TTC549 (cell line): ENCODE results near the gene KCNIP2.

ENCODE experiments used
- FAIRE-seq: peaks from 2 replicates; lab custom pipeline; 2012; peaks lifted over from hg19 to GRCh38; lab: Jason Lieb, UNC

KCNIP2 gene

GRCh38 chr10:101781984-101782810, 61.4 kb downstream of the KCNIP2 start:
- FAIRE-seq = no peak

DNA sequence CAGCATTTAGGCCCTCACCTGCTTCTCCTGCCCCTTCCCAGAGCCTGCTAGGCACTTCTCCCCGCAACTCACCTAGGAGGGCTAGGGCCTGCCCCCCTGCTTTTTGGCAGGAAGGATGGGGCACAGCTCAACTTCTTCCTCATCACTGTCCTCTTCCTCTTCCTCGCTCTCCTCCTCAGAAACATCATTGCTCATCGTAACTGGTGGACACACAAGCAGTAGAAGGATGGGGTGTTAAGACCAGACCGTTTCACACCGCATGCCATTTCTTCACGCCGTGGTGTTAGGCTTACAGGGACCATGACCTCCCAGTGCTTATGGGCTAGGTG, 62.0 kb downstream of the KCNIP2 start:
- FAIRE-seq = no peak

GRCh38 chr10:101780818-101781654, 62.6 kb downstream of the KCNIP2 start:
- FAIRE-seq = no peak

GRCh38 chr10:101780187-101780817, 63.3 kb downstream of the KCNIP2 start:
- no peak for FAIRE-seq

DNA sequence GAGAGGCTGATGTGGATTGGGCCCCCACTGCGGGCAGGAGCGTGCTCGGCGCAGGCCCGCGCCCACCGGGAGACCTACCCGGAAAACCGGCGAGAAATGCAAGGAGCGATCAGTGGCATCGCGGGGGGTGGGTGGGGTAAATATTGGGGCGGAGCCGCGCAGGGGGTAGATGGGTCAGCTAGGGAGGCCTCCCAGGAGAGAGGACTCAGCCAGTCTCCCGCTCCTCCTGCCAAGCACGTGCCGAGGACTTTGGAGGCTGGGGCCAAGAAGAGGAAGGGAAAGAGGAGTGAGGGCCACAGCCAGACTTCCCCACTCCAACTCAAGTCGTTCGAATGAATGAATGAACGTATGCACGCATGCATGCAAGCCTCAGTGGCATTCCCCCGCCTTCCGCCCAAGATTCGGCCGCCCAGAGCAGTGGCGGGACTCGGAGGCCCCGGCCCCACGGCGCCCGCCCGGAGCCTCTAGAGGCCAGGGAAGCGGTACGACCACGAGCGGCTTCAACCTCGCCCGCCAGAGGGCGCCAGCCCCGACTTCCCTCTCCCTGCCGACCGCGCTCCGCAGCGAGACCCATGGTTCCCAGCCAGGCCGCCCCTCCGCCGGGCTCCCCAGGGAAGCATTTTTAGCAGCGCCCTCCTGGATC, 63.9 kb downstream of the KCNIP2 start:
- FAIRE-seq = no peak

DNA sequence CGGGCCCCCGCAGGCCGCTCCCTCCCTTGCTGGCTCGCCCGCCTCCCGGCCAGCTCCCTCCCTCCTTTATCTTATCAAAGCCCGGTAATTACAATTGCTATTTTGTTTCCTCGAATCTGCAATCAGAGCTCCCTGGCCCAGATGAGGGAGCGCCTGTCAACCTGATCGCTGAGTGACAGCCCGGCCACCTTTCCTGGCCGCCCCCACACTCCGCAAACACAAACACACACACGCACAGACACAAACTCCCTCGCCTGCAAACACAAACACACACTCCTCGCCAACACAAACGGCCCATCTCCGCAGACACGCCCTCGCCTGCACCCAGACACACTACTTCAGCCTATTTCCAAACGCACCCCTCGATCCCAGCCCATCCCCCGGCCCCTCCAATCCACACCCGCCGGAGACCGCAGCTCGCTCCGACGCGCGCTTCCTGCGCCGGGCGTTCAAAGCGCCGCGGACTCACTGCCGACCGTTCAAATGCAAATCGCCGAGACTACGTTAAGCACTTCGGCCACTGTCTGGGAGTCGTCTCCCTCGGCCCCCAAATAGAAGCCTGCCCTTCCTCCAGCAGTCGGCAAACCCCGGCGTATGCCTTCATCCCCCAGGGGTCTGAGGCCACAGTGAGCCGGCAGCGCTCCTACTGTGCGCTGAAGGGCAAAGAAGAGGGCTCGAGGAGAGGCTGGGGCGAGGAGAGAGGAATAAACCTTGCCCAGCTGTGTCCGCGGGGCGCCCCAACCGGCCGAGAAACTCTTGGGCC, 64.6 kb downstream of the KCNIP2 start:
- no peak for FAIRE-seq

- FAIRE-seq = no peak
Observed at GRCh38 chr10:101778151-101778780, 65.3 kb downstream of the KCNIP2 start.

GRCh38 chr10:101777619-101778145, 65.9 kb downstream of the KCNIP2 start:
- FAIRE-seq = no peak

DNA sequence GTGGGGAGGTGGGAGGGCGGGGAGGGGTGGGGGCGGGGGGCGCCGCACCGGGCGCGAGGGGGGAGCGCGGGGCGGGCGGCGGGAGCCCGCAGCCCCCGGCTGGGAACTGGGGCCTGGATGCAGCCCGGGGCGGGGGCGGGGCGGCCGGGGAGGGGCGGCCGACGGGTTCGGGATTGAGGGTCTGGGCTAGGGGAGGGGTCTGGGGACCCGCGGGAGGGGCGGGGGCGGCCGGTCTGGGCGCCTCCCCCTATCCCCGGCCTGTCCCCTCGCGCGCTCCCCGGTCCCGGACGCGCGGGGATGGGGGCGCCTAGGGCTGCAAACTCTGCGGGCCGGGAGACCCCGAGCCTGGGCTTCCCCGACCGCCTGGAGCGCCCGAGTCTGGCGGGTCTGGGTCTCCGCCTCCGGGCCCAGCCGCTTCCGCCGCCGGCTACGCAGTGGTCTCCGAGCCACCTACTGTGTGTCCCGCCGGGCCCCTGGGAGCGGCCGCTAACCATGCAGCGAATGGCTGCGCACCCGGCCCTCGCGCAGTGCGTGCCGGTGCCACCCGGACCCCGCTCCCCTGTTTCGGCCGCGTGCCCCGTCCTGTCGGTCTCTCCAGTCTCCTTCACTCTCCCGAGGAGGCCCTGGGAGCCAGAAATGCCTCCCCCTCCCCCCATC, 67.3 kb downstream of the KCNIP2 start:
- no peak for FAIRE-seq
